ENCODE data around the gene RAB26.

RAB26 gene

DNA sequence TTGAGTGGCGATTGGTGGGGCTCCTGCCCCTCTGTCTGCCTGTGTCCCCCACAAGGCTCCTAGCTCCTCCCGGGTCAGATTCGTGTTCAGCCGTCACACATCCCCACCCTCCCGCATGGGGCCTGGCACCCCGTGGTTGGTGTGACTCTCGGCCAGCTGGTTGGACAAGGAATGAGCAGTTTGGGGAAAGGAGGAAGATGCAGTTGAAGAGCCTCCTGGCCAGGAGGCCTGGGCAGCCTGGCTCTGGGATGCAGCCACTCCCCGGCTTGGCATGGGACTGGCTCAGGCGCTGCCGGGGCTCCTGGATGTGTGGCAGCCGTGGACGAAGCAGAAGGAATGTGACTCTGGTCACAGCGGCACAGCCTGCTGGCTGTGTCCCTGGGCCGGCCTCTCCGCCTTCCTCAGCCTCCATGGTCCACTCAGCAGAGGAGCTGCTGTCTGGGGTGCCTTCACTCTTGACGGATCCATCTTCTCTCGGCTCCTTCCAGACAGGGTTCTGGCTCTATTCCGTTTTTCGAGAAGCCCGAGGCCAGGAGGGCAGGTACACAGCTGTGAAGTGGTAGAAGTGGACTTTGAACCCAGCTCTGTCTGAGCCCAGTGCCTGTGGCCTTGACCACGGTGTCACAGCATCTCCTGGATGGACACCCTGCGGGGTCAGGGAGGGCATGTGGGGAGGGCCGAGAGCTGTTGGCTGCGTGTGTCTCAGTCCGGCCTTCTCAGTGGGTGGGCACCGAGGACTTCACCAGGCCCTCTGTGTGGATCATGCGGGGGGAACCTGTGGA lies 9.2 kb downstream of the RAB26 start:
- TF ChIP-seq CTCF (IDR thresholded peaks at IDR 0.05), result no peak
- no peak overlapping the region for H3K27ac ChIP-seq
- no peak overlapping the region for H2AFZ ChIP-seq
- H3K36me3 ChIP-seq (ENCODE audit: control insufficient read depth, insufficient read depth, low read length), result no peaks in the 10 kb centered on the region
- no peak overlapping the region for H3K9ac ChIP-seq
- H3K4me3 ChIP-seq (ENCODE audit: low read depth, low read length), result no peak overlapping the region
- no peaks in the 10 kb centered on the region for H3K27me3 ChIP-seq (ENCODE audit: control insufficient read depth, insufficient read depth, low read length)
- no peak overlapping the region for H3K4me2 ChIP-seq (ENCODE audit: low read length)
- H3K9me3 ChIP-seq (ENCODE audit: control insufficient read depth, low read length), result no peaks in the 10 kb centered on the region
- H3K79me2 ChIP-seq, result peaks cover 27% of the 10 kb centered on the region
- H3K4me1 ChIP-seq, result peaks cover 12% of the 10 kb centered on the region

DNA sequence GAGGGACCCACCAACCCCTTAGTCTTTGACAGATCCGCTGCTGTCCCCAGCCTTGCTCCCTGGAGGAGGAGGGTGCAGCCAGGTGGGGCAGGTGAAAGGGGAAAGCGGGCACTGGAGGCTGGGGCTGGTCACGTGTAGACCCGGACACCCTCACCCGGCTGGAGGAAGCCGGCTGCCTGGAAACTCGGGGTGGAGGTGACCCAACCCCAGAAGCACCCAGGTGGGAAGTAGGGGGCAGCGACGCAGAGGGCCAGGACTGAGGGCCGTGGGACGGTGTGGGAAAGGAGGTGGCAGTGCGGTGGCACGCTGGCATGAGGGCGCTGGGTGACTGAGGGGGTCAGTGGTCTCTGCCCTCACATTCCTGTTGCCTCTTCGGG lies 9.8 kb downstream of the RAB26 start:
- H3K4me2 ChIP-seq (ENCODE audit: low read length), result no peak overlapping the region
- no peak for TF ChIP-seq CTCF (IDR thresholded peaks at IDR 0.05)
- no peak overlapping the region for H2AFZ ChIP-seq
- H3K27me3 ChIP-seq (ENCODE audit: control insufficient read depth, insufficient read depth, low read length), result no peaks in the 10 kb centered on the region
- no peaks in the 10 kb centered on the region for H3K36me3 ChIP-seq (ENCODE audit: control insufficient read depth, insufficient read depth, low read length)
- no peak overlapping the region for H3K4me3 ChIP-seq (ENCODE audit: low read depth, low read length)
- H3K9me3 ChIP-seq (ENCODE audit: control insufficient read depth, low read length), result no peaks in the 10 kb centered on the region
- peaks cover 27% of the 10 kb centered on the region for H3K79me2 ChIP-seq
- H3K27ac ChIP-seq, result no peak overlapping the region
- no peak overlapping the region for H3K9ac ChIP-seq
- peaks cover 6% of the 10 kb centered on the region for H3K4me1 ChIP-seq

- no peak overlapping the region for H3K4me3 ChIP-seq (ENCODE audit: low read depth, low read length)
- H3K27ac ChIP-seq, result peak overlapping the region; percentile 12
- H2AFZ ChIP-seq, result no peak overlapping the region
- H3K4me2 ChIP-seq (ENCODE audit: low read length), result no peak overlapping the region
- H3K9ac ChIP-seq, result no peak overlapping the region
- no peak for TF ChIP-seq CTCF (IDR thresholded peaks at IDR 0.05)
- no peaks in the 10 kb centered on the region for H3K4me1 ChIP-seq
- H3K79me2 ChIP-seq, result peaks cover 22% of the 10 kb centered on the region
- H3K36me3 ChIP-seq (ENCODE audit: control insufficient read depth, insufficient read depth, low read length), result no peaks in the 10 kb centered on the region
- H3K27me3 ChIP-seq (ENCODE audit: control insufficient read depth, insufficient read depth, low read length), result no peaks in the 10 kb centered on the region
- no peaks in the 10 kb centered on the region for H3K9me3 ChIP-seq (ENCODE audit: control insufficient read depth, low read length)
These were observed 10.9 kb downstream of the RAB26 start for GRCh38 chr16:2159175-2159838.

DNA sequence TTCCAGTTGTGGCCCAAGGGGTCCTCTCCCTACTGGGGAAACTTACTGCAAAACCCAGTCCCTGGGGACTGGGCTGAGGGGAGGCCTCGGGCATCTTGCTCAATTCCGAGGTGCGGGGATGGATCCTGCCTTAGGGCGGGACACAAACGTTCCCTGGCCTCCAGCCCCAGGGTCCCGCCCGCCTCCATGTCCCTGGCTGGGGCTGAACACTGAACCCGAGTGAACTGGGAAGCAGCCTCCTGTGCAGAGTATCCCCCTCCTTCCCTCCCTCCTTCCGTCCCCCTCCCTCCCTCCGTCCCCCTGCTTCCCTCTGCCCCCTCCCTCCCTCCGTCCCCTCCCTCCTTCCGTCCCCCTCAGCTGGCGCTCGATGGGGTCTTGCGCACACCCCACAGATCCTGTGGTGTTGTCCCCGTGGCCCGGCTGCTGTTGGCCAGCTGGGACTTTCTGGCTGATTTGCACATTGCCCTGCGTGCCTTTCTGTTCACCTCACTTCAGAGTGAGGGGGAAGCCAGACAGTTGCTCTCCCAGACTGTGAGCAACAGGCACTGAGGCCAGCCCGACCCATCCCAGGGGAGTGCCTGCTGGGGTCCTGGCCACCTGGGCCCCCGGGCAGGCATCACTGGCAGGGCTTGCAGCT lies 12.6 kb downstream of the RAB26 start:
- no peaks in the 10 kb centered on the region for H3K27me3 ChIP-seq (ENCODE audit: control insufficient read depth, insufficient read depth, low read length)
- peaks cover 19% of the 10 kb centered on the region for H3K79me2 ChIP-seq
- no peak overlapping the region for H3K9ac ChIP-seq
- H3K4me3 ChIP-seq (ENCODE audit: low read depth, low read length), result no peak overlapping the region
- no peak overlapping the region for H2AFZ ChIP-seq
- no peak overlapping the region for H3K4me2 ChIP-seq (ENCODE audit: low read length)
- no peaks in the 10 kb centered on the region for H3K9me3 ChIP-seq (ENCODE audit: control insufficient read depth, low read length)
- no peaks in the 10 kb centered on the region for H3K4me1 ChIP-seq
- TF ChIP-seq CTCF (IDR thresholded peaks at IDR 0.05), result no peak
- peak overlapping the region; percentile 19 for H3K27ac ChIP-seq
- H3K36me3 ChIP-seq (ENCODE audit: control insufficient read depth, insufficient read depth, low read length), result no peaks in the 10 kb centered on the region

Measured in parathyroid adenoma (tissue), 2 donors.